ENCODE measurements around the gene SMG5. TPM values are rescaled to one million over a fixed set of nuclear protein-coding genes. Genes with fewer than 3 reads are reported as not detected.
A peak's percentile ranks its signal among the peaks of the same experiment; 100 is the strongest.

SMG5 gene
- total RNA-seq, 1 donor from 2014 or later, result 77.1 TPM

DNA sequence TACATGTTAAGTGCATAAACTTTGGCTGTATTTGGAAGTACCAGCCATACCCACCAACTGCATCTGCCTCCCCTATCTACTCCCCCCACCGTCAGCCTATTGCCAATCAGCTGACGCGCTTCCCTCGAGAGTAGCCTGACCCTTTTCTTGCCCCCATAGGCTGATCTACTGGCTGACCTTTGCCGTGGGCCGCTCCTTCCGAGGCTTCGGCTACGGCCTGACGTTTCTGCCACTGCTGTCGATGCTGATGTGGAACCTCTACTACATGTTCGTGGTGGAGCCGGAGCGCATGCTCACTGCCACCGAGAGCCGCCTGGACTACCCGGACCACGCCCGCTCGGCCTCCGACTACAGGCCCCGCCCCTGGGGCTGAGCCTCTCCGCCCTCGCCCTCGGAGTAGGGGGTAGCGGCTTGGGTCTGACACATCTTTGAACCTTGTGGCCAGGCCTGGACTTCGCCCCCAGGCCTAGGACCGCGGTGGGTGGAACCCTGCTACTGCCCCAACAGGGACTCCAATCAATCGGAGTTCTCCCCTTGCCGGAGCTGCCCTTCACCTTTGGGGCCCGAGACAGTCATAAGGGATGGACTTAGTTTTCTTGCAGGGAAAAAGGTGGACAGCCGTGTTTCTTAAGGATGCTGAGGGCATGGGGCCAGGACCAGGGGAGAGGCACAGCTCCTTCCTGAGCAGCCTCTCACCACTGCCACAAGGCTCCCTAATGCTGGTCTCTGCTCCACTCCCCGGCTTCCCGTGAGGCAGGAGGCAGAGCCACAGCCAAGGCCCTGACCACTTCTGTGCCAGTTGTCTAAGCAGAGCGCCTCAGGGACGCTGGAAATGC, 8.8 kb upstream of the SMG5 start:
- intact Hi-C loops (cut with micrococcal nuclease), result loop anchor here (1.0 kb wide), 1 partner anchor 9 kb away; the partner anchor contains the start of gene SMG5
- Mint-ChIP-seq H3K4me3 (peak overlapping the region; percentile 79), H3K9me3 (no peaks in the 10 kb centered on the region), H3K27ac (peak overlapping the region; percentile 51), H3K36me3 (ENCODE audit: low read depth) (peaks cover 11% of the 10 kb centered on the region), H3K4me1 (peaks cover 21% of the 10 kb centered on the region), H3K27me3 (no peaks in the 10 kb centered on the region)
- ATAC-seq (ENCODE audit: low read depth), result peak; percentile 93
- POLR2A ChIA-PET, result interaction anchor here (2.1 kb wide), 1 partner anchor 9 kb away, joined by 8 read pairs; the partner anchor contains the start of gene SMG5
- DNase-seq, result peak; percentile 51
- TF ChIP-seq, protein P1, sequence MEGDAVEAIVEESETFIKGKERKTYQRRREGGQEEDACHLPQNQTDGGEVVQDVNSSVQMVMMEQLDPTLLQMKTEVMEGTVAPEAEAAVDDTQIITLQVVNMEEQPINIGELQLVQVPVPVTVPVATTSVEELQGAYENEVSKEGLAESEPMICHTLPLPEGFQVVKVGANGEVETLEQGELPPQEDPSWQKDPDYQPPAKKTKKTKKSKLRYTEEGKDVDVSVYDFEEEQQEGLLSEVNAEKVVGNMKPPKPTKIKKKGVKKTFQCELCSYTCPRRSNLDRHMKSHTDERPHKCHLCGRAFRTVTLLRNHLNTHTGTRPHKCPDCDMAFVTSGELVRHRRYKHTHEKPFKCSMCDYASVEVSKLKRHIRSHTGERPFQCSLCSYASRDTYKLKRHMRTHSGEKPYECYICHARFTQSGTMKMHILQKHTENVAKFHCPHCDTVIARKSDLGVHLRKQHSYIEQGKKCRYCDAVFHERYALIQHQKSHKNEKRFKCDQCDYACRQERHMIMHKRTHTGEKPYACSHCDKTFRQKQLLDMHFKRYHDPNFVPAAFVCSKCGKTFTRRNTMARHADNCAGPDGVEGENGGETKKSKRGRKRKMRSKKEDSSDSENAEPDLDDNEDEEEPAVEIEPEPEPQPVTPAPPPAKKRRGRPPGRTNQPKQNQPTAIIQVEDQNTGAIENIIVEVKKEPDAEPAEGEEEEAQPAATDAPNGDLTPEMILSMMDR (IDR thresholded peaks at IDR 0.05), result no peak
- CTCF ChIA-PET, result no interaction called here

DNA sequence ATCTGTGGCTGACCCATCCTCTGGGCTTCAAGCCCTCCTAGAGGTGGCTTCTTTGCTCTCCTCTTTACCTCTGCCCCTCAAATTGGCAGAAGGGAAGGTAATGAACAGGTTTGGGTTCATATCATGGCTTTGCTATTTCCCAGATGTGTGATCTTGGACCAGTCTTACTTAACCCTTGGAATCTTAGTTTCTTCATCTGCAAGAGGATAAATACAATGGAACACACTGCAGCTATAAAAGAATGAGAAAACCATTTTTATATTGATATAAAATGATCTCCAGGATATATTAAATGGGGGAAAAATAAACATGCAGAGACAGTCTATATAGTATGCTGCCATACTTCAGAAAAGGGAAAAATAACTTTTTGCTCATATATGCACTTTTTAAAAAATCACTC, 7.2 kb upstream of the SMG5 start:
- Mint-ChIP-seq H3K4me3 (no peak overlapping the region), H3K27ac (no peak overlapping the region)

GRCh38 chr1:156286061-156286460, 3.4 kb upstream of the SMG5 start:
- no peaks in the 10 kb centered on the region for H3K27me3 Mint-ChIP-seq
- no peak for ATAC-seq (ENCODE audit: low read depth)
- H3K36me3 Mint-ChIP-seq (ENCODE audit: low read depth), result peaks cover 22% of the 10 kb centered on the region
- H3K27ac Mint-ChIP-seq, result no peak overlapping the region
- H3K4me3 Mint-ChIP-seq, result no peak overlapping the region
- no peak for DNase-seq
- ChIA-PET POLR2A (no interaction called here), CTCF (no interaction called here)
- TF ChIP-seq, protein P1 (IDR thresholded peaks at IDR 0.05), result no peak
- peaks cover 30% of the 10 kb centered on the region for H3K4me1 Mint-ChIP-seq
- no peaks in the 10 kb centered on the region for H3K9me3 Mint-ChIP-seq
- intact Hi-C loops (cut with micrococcal nuclease), result no loop called here

More for the DNA sequence above, 7.2 kb upstream of the SMG5 start:
- ChIA-PET POLR2A (no interaction called here), CTCF (no interaction called here)
- Mint-ChIP-seq H3K9me3 (no peaks in the 10 kb centered on the region), H3K4me1 (peaks cover 10% of the 10 kb centered on the region), H3K36me3 (ENCODE audit: low read depth) (peaks cover 16% of the 10 kb centered on the region), H3K27me3 (no peaks in the 10 kb centered on the region)
- intact Hi-C loops (cut with micrococcal nuclease), result no loop called here
- no peak for DNase-seq
- no peak for ATAC-seq (ENCODE audit: low read depth)
- TF ChIP-seq, protein P1 (IDR thresholded peaks at IDR 0.05), result no peak

- H3K27me3 Mint-ChIP-seq, result no peaks in the 10 kb centered on the region
- DNase-seq, result no peak
- H3K4me3 Mint-ChIP-seq, result no peak overlapping the region
- intact Hi-C loops (cut with micrococcal nuclease), result no loop called here
- ChIA-PET POLR2A (no interaction called here), CTCF (interaction anchor here (1.6 kb wide), 1 partner anchor 11 kb away, joined by 3 read pairs; no protein-coding TSS in a partner anchor)
- H3K27ac Mint-ChIP-seq, result no peak overlapping the region
- no peak for ATAC-seq (ENCODE audit: low read depth)
- TF ChIP-seq, protein P1 (IDR thresholded peaks at IDR 0.05), result no peak
- no peaks in the 10 kb centered on the region for H3K9me3 Mint-ChIP-seq
- peaks cover 23% of the 10 kb centered on the region for H3K36me3 Mint-ChIP-seq (ENCODE audit: low read depth)
- peaks cover 36% of the 10 kb centered on the region for H3K4me1 Mint-ChIP-seq
These were observed 2.8 kb upstream of the SMG5 start for GRCh38 chr1:156285437-156285836.

DNA sequence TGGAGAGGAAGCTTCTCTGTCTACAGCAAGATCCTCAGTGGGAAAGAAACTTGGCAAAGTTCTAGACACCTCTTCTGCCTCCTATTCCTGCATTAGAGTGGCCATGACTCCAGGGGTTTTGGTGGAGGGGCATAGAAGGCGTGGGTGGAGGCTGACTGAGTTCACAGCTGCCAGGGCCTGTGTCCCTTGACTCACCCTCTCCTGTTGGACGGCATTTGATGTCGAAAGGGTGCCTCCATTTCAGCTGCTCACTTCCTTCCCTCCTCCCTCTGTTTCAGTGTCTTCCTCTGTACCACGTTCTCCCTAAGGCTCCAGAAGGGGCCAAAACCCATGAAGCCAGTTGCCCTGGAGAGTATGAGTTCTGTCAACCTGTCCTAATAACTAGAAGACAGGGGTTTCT, 2.1 kb upstream of the SMG5 start:
- Mint-ChIP-seq H3K36me3 (ENCODE audit: low read depth) (peaks cover 26% of the 10 kb centered on the region), H3K27me3 (no peaks in the 10 kb centered on the region), H3K27ac (no peak overlapping the region), H3K4me1 (peaks cover 40% of the 10 kb centered on the region), H3K9me3 (no peaks in the 10 kb centered on the region), H3K4me3 (no peak overlapping the region)
- intact Hi-C loops (cut with micrococcal nuclease), result loop anchor here (5.0 kb wide), 2 partner anchors 33 to 72 kb away; partner anchors contain the start of gene PMF1
- DNase-seq (no peak), ATAC-seq (ENCODE audit: low read depth) (no peak)
- ChIA-PET CTCF (interaction anchor here (1.6 kb wide), 1 partner anchor 10 kb away, joined by 3 read pairs; no protein-coding TSS in a partner anchor), POLR2A (interaction anchor here (1.8 kb wide), 1 partner anchor 12 kb away, joined by 7 read pairs; no protein-coding TSS in a partner anchor)
- TF ChIP-seq, protein P1 (IDR thresholded peaks at IDR 0.05), result no peak

Measured in activated B cell treated with CpG ODN at 0.5 μM for 24 hours (primary cell).